ENCODE measurements around the gene TUSC2.

Gene TUSC2

DNA sequence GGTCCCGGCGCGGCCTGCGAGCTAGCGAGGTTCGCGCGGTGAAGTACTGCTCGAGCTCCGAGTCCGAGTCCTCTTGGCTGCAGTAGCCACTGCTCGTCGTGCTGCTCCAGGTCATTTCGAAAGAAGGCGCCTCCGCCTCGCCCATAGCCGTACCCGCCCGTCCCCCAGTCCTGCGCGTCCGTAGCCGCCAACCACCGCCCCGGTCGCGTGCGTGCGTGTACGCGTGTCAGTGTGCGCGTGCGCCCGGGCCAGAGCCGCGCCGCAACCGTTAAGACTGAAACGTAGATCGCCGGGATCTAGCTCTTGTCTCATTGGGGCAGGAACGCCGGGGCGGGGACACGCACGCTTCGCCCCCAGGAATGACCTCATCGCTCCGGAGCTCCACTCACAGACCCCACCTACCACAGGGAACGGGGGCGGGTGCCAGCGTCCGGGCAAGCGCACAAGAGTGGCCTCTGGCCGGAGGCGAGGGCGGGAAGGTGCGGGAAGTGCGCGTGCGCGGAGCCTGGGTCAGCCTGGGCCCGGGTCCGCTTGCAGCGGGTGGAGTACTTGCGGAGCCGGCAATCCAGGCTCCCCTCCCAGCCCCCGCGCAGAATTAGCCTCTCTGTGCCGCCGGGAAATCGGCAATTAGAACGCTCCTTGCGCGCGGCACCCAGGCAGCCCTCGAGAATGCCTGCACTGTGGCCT lies 9.3 kb upstream of the TUSC2 start:
- in situ Hi-C loops (cut with MboI; ENCODE audit: low sequenced_read_pairs), result no loop called here

DNA sequence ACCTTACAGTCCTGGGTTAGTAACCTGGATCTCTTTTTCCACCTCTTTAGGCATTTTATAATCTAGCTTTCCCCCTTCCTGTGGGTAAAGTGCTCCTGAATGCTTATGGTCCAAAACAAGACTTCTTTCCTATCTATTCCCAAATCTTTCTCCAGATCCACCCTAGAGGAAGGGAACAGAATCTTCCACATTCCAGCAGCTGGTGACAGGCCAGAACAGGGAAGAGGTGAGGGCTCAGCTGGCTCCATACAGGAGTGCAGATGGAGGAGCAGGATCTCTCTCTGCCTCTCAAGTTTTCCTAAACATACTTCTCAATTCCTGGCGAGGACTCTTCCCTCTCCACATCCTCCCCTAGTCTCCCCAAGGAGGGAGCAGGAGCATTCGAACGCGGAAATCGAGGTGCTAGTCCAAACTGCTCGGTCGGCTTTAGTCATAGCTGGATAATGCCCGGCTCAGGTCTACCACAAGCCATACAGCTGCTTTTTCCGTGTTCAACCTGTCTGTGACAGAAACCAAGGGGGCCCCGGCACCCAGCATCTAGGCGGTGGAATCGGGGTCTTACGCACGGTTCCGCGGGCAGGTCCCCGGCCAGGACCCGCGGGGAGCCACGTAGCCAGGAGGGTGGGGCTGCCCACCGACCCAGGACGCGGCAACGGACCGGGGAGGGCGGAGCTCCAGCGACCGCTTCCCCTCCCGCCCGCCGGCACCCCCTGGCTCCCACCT lies 8.6 kb upstream of the TUSC2 start:
- in situ Hi-C loops (cut with MboI; ENCODE audit: low sequenced_read_pairs), result no loop called here

DNA sequence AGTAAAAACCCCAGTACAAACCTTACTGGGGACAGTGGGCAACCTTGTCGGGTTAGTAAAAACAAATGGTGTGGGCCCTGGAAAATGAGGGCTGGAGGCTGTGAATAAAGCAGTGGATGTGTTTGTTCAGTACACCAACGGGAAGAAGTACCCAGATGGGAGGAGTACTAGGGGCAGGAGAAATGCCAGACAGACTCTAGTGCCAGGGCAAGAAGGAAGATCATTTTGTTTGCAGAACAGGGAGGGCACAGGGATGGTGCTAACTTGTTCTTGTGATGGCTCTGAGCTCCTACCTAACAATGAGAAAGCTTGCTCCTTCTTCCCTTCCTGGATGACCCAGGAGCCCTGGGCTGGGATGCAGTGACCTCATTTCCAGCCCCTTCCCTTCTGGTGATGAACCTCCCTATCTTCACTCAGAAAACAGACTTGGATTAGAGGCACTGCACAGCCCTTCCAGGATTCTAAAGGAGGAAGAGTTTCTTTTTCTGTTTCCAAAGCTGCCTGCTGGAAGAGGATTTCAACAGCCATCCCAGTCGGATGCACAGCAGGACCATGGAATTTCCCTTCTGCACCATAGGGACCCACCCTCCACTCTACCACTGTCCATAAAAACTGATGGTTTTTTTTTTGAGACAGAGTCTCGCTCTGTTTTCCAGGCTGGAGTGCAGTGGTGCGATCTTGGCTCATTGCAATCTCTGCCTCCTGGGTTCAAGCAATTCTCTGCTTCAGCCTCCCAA lies 6.5 kb upstream of the TUSC2 start:
- in situ Hi-C loops (cut with MboI; ENCODE audit: low sequenced_read_pairs), result no loop called here

DNA sequence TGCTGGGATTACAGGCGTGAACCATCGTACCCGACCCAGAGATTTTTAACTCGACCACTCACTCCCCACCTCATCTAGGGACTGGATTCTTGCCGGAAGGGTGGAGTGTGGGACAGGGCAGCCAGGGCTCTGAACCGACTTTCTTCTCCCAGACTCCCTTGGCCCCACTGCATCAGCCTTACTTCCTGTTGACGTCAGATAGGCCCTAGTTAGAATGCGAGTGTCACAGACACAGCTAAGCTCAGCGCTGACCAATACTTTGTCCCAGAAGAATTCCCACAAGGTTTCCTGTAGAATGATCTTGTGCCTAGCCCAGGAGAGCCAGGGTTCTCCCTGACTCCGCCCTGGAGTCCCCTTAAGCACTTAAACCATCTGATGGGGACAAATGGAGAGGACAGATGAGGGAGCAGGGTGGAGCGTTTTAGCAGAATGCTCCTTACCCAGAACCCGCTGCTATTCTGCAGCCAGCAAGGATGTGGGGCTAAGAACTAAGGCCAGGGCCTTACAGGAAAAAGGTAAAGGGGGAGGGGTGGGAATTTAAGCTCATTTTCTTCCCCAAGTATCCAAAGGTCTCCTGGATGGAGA lies 5.8 kb upstream of the TUSC2 start:
- in situ Hi-C loops (cut with MboI; ENCODE audit: low sequenced_read_pairs), result no loop called here

DNA sequence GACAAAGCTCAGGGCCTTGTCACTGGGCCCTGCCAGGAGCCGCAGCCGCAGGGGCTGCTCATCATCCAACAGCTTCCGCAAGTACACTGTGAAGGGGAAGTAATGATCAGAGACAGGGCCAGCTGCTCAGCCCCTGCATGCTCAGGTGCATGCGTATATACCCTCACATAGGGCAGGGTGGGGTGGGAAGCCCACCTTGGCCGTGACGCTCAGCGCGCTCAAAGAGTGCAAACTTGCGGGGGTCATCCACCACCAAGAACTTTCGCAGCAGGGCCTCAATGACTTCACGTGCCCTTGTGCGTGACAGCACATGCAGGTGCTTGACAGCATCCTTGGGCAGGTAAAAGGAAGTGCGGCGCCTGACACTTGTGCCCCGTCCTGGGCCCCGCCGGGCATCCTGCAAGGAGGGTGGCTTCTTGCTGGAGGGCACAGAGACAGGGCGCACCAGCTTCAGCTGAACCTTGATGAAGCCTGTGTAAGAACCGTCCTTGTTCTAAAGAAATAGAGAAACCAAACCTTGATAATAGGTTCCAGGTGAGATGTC lies 3.4 kb upstream of the TUSC2 start:
- in situ Hi-C loops (cut with MboI; ENCODE audit: low sequenced_read_pairs), result no loop called here

GRCh38 chr3:50330330-50330729 lies 2.3 kb upstream of the TUSC2 start:
- in situ Hi-C loops (cut with MboI; ENCODE audit: low sequenced_read_pairs), result no loop called here

DNA sequence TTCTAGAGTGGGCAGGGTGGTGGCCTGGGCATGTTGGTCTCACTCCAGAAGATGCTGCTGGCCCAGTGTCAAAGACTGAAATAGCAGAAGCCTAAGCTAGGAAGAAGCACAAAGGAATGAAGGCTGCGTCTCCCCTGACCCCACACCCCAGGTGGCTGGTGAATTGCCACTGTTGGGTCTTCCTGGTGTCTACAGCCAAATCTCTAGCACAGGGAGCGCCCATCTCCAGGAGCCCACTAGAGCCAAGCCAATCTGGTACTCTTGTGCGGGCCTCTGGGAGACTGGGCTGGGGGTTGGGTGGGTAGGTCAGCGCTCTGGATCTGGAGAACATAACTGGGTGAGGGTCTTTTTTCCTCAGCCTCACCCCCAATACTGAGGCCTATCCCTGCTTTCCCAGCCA lies 894 bp downstream of the TUSC2 start:
- in situ Hi-C loops (cut with MboI; ENCODE audit: low sequenced_read_pairs), result no loop called here

DNA sequence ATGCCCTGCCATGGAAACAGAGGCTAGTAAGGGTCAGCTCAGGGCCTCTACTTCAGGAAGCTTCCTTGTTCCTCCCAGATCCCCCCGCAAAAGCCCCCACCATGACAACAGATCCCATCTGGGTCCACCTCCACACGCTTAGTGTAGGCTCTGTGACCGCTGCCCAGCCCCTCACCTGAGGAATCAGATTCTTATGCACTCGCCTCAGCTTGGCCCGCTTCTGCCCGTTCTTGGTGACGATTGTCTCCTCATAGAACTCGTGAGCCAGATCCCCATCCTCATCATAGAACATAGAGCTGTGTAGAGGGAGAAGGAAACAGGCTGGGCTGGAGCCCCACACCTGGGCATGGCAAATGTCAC lies 1.9 kb downstream of the TUSC2 start:
- in situ Hi-C loops (cut with MboI; ENCODE audit: low sequenced_read_pairs), result no loop called here

DNA sequence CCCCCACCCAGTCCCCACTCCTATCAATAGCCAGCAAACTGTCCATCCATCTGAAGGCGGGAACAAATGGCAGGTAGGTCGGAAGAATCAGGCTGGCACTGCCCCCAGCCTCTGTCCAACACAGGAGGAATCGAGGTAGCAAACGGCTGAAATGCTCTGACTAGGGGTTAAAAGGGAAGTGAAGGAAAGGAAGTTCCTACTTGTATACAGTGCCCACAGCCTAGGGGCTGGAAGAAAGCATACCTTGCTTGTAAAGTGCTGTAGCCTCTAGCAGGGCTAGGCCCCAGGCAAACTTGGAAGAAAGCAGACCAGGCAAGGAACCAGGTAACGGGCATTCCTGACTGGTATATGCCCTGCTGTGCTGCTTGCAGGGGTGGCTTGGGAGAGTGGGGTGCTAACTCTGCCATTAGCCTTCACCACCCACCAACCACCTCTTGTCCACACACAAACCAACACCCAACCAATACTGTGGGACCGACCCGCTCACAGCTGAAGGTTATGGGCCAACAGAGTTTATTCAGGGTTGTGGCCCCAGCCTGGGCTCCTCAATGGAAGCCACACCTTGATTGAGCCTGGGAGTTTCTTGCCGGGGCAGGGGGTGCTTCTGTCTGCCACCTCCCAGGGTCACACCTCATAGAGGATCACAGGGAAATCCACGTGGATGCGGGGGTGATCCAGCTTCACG lies 2.4 kb downstream of the TUSC2 start:
- in situ Hi-C loops (cut with MboI; ENCODE audit: low sequenced_read_pairs), result no loop called here

DNA sequence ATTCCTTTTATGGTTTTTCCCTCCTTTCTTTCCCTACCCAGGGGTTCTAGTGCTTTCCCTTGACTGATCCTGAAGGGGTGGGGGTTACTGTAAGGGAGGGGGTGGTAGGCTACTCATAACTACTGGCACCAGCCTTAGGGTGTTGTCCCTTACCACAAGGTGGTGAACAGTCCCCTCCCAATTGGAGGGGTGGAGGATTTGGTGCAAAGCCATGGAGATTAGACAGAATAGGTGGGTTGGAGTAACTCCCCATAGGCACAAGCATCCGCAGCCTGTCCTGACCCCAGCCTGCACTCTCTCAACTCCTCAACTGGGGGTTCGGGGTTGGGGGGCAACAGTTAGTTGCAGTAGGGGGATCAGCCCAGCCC lies 2.9 kb downstream of the TUSC2 start:
- in situ Hi-C loops (cut with MboI; ENCODE audit: low sequenced_read_pairs), result no loop called here

- in situ Hi-C loops (cut with MboI; ENCODE audit: low sequenced_read_pairs), result no loop called here
These were observed 3.5 kb downstream of the TUSC2 start for GRCh38 chr3:50324351-50325112.

DNA sequence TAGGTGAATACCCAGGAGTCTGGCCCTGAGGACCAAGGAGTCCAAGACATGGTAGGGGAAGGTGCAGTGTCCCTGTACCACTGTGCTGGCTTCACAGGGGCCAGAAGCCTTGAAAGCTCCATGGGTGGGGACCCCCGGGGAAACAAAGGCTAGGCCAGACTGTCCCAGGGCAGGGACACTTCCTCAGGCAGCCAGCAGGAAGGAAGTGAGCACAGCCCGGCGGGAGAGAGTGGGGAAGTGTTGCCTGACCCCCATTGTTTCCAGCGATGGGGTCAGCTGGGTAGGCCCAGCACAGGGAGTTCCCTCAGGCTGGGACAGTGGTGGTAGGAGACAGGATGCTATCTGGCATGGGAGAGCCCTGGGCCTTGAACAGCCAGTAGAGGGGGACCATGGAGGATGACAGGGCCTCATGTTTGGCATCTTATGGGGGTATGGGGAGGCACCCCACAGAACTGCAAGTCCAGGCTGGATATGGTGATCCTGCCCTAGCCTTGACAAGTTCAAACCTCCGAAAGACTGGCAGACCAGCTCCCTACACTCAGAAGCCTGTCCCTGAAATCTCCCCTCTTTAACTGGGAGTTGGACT lies 4.3 kb downstream of the TUSC2 start:
- in situ Hi-C loops (cut with MboI; ENCODE audit: low sequenced_read_pairs), result no loop called here

GRCh38 chr3:50323092-50323600 lies 4.9 kb downstream of the TUSC2 start:
- in situ Hi-C loops (cut with MboI; ENCODE audit: low sequenced_read_pairs), result no loop called here

DNA sequence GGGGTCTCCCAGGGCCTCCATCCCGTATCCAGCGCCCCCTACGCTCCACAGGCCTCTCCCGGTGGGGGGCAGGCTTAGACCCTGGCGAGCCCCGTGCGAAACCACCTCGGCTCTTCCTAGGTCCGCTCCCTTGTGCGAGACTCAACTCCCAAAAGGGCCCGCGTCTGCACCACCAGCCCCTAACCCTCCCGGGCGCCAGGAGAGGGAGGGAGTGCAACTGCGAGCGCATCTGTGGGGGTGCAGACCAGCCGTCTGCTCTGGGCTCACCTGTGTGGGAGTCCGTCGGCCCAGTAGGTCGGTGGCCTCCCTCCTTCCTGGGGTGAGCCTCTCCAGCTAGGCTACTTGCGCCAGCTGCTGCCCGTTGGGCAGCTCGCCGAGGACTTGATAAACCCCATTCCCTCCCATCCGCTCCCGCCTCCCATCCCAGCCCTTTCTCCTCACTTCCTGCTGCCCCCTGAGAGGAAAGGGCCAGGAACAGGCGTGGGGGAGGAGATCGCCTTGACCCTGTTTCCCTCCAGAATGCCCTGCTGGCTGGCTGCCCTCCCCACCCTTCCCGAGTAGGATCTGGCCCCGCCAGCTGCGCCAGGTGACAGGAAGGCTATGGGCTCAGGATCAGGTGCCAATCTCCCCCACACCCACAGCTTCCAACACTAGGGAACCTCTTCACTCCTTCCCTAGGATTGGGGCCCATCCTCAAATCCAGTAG lies 5.5 kb downstream of the TUSC2 start, which contains the start of gene HYAL2:
Gene HYAL2 (minus strand): TSS at position 360 of the 706 bp plus-strand sequence. CDS start 2,256 bp downstream, outside the sequence.
- in situ Hi-C loops (cut with MboI; ENCODE audit: low sequenced_read_pairs), result no loop called here

DNA sequence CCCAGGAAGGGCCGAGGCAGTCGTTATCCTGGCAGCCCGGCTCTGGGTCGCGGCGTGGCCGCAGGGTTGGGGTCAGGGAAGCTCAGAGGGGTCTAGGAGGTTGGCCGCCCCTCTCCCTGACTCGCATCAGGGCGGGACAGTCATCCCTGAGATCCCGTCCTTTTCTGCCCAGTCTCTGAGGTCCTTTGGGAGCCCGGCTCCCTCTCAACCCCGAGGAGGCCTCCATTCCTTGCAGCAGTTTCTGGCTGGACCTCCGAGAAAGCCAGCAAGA lies 6.0 kb downstream of the TUSC2 start:
- in situ Hi-C loops (cut with MboI; ENCODE audit: low sequenced_read_pairs), result no loop called here

GRCh38 chr3:50321336-50322114 lies 6.5 kb downstream of the TUSC2 start:
- in situ Hi-C loops (cut with MboI; ENCODE audit: low sequenced_read_pairs), result no loop called here

GRCh38 chr3:50320853-50321335 lies 7.1 kb downstream of the TUSC2 start:
- in situ Hi-C loops (cut with MboI; ENCODE audit: low sequenced_read_pairs), result no loop called here

Measured in HL-60/S4 treated with phorbol 12-myristate 13-acetate at 8.2 ng/mL for 4 days and 3 days (cell line).